K562 (cell line): ENCODE measurements around the gene CTNS.

Experiments
- FOXJ3 ChIP-seq: sonication (generic); formaldehyde crosslinking; IDR thresholded peaks from 2 replicates; pipeline ENCODE4 v1.4.0; 2020; ENCODE audit warnings: mild to moderate bottlenecking, missing genetic modification reagents
- JUNB ChIP-seq: fragments of 450-650 bp; formaldehyde crosslinking; conservative IDR thresholded peaks from 2 replicates; pipeline ENCODE4 v1.4.0; 2020; ENCODE audit warnings: mild to moderate bottlenecking
- KLF1 ChIP-seq: fragments of 450-650 bp; IDR thresholded peaks from 2 replicates; pipeline ENCODE4 v1.6.1; 2016; ENCODE audit warnings: missing genetic modification characterization, missing compliant biosample characterization
- MED1 ChIP-seq: sonication (generic); formaldehyde crosslinking; IDR thresholded peaks from 2 replicates; pipeline ENCODE4 v1.8.1; 2023; ENCODE audit warnings: missing genetic modification reagents, borderline replicate concordance
- MEF2A ChIP-seq: IDR thresholded peaks from 2 replicates; pipeline ENCODE4 v1.6.1; 2011; ENCODE audit warnings: low read depth, mild to moderate bottlenecking, low read length, moderate library complexity; ENCODE audit not compliant: control insufficient read depth
- NCOR1 ChIP-seq: fragments of 450-650 bp; IDR thresholded peaks from 2 replicates; pipeline ENCODE4 v1.6.1; 2016; ENCODE audit warnings: mild to moderate bottlenecking, moderate library complexity
- TAF15 ChIP-seq: fragments of 200-400 bp; formaldehyde crosslinking; IDR thresholded peaks from 2 replicates; pipeline ENCODE4 v1.6.1; 2017; ENCODE audit warnings: mild to moderate bottlenecking, low read depth, low read length, moderate library complexity
- ZBTB8A ChIP-seq: fragments of 450-650 bp; IDR thresholded peaks from 2 replicates; pipeline ENCODE4 v1.6.1; 2018; ENCODE audit warnings: mild to moderate bottlenecking, moderate library complexity; ENCODE audit not compliant: partially characterized antibody
- ZSCAN29 ChIP-seq: fragments of 450-650 bp; IDR thresholded peaks from 2 replicates; pipeline ENCODE4 v1.6.1; 2017
- TF ChIP-seq, protein P1 (sequence below), 3 experiments: IDR thresholded peaks in 2 of 3; conservative IDR thresholded peaks in 1 of 3; 2 replicates each; pipeline ENCODE4 v1.5.1; 2011 to 2012; ENCODE audit warnings: low read length in 3 of 3, mild to moderate bottlenecking in 3 of 3, control low read depth in 2 of 3, improper control_type of control experiment in 1 of 3, inconsistent platforms in 1 of 3, low read depth in 1 of 3, mixed read lengths in 1 of 3, moderate library complexity in 1 of 3; ENCODE audit not compliant: insufficient read depth in 2 of 3

DNA sequence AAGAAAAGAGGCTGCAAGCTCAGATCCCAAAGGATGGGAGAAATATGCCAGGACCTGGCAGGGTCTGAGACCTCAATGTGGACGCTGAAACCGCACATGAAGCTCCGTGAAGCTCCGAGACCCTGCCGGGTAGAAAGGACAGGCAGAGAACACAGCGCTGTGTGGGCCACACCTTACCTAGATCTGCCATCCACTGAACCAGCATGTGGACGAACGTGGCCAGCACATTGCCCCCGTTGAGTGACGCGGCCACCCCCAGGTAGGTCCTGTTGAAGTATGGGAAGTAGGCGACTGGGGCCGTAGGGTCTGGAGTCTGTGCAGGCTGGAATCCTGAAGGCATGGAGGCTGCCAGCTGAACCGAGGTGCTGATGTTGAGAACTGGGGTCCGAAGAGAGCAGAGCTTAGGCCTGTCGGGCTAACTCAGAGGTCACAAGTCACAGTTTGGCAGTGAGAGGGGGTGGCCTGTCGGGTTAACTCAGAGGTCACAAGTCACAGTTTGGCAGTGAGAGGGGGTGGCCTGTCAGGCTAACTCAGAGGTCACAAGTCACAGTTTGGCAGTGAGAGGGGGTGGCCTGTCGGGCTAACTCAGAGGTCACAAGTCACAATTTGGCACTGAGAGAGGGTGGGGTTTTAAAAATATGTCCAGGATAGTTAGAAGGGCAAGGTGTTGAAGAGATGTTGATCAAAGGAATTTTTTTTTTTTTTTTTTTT is 21.2 kb upstream of the CTNS start:
- no peak for TF ChIP-seq JUNB
- TF ChIP-seq FOXJ3 (CRISPR knock-in tag): no peak
- no peak for TF ChIP-seq MED1 (CRISPR knock-in tag)
- no peak for TF ChIP-seq KLF1
- TF ChIP-seq TAF15: no peak
- TF ChIP-seq NCOR1: no peak
- TF ChIP-seq ZSCAN29: no peak
- TF ChIP-seq MEF2A: no peak
- TF ChIP-seq ZBTB8A: no peak
- TF ChIP-seq, protein P1, sequence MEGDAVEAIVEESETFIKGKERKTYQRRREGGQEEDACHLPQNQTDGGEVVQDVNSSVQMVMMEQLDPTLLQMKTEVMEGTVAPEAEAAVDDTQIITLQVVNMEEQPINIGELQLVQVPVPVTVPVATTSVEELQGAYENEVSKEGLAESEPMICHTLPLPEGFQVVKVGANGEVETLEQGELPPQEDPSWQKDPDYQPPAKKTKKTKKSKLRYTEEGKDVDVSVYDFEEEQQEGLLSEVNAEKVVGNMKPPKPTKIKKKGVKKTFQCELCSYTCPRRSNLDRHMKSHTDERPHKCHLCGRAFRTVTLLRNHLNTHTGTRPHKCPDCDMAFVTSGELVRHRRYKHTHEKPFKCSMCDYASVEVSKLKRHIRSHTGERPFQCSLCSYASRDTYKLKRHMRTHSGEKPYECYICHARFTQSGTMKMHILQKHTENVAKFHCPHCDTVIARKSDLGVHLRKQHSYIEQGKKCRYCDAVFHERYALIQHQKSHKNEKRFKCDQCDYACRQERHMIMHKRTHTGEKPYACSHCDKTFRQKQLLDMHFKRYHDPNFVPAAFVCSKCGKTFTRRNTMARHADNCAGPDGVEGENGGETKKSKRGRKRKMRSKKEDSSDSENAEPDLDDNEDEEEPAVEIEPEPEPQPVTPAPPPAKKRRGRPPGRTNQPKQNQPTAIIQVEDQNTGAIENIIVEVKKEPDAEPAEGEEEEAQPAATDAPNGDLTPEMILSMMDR (IDR thresholded peaks at IDR 0.05 in 2 of 3, conservative IDR thresholded peaks at IDR 0.05 in 1 of 3; ENCODE audit: insufficient read depth in 2 of 3, low read depth in 1 of 3, low read length in 3 of 3): no peak
